HL-60 (cell line): Measurements from ENCODE around the gene DPF3.

Experiments used
- DNase-seq, 2 experiments: peaks; one replicate each; pipeline ENCODE4 v3.0.0-alpha.2; 2010 to 2020; ENCODE audit warnings: low read depth in 1 of 2, low spot score in 1 of 2
- H3K27ac ChIP-seq: fragments of 250-450 bp; sonication (Bioruptor Pico); replicated peaks from 2 replicates; pipeline ENCODE4 v1.5.1; 2020; ENCODE audit warnings: mild to moderate bottlenecking, moderate library complexity
- H3K27me3 ChIP-seq: fragments of 250-450 bp; sonication (Bioruptor Pico); 2 replicates; pipeline ENCODE4 v1.5.1; 2021; ENCODE audit warnings: mild to moderate bottlenecking, moderate library complexity; ENCODE audit not compliant: insufficient read depth, poor library complexity, severe bottlenecking
- H3K4me3 ChIP-seq: replicated peaks from 2 replicates; pipeline ENCODE4 v1.5.1; 2011; ENCODE audit warnings: mild to moderate bottlenecking, control low read depth, low read length; ENCODE audit not compliant: insufficient read depth
- GABPA ChIP-seq: IDR thresholded peaks from 2 replicates; pipeline ENCODE4 v1.6.1; 2012; ENCODE audit warnings: low read depth
- POLR2AphosphoS5 ChIP-seq: IDR thresholded peaks from 2 replicates; pipeline ENCODE4 v1.6.1; 2012; ENCODE audit warnings: low read depth
- SPI1 ChIP-seq: IDR thresholded peaks from 2 replicates; pipeline ENCODE4 v1.6.1; 2012; ENCODE audit warnings: low read depth, mild to moderate bottlenecking, borderline replicate concordance
- TF ChIP-seq, protein P1 (sequence below): IDR thresholded peaks from 2 replicates; pipeline ENCODE4 v1.6.1; 2012; ENCODE audit warnings: low read depth; ENCODE audit not compliant: insufficient replicate concordance
- TF ChIP-seq, protein P2 (sequence below): IDR thresholded peaks from one replicate; pipeline ENCODE4 v1.5.1; 2011; ENCODE audit warnings: low read length, control low read depth, inconsistent platforms; ENCODE audit not compliant: insufficient read depth

Gene DPF3

DNA sequence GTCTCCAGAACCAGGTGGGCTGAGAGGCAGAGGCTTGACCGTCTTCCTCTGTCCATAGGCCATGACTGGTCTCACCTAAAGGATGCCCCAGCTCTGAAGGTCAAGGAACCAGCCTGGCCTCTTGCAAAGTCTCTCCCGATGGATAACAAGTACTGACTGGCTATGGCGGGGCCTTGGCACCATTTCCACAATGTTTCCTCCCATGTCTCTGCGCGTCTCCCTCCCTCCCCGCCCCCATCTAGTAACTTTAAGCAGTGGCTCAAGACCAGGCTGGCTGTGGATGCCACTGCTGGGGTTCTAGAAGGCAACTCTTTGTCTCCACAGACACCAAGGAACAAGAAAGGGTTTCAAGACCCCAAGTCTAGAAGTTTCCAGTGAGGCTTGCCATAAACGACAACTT, 275.5 kb downstream of the DPF3 start:
- no peak overlapping the region for H3K4me3 ChIP-seq
- DNase-seq = no peak
- TF ChIP-seq POLR2AphosphoS5 (no peak), SPI1 (no peak), GABPA (no peak)
- TF ChIP-seq, protein P1, sequence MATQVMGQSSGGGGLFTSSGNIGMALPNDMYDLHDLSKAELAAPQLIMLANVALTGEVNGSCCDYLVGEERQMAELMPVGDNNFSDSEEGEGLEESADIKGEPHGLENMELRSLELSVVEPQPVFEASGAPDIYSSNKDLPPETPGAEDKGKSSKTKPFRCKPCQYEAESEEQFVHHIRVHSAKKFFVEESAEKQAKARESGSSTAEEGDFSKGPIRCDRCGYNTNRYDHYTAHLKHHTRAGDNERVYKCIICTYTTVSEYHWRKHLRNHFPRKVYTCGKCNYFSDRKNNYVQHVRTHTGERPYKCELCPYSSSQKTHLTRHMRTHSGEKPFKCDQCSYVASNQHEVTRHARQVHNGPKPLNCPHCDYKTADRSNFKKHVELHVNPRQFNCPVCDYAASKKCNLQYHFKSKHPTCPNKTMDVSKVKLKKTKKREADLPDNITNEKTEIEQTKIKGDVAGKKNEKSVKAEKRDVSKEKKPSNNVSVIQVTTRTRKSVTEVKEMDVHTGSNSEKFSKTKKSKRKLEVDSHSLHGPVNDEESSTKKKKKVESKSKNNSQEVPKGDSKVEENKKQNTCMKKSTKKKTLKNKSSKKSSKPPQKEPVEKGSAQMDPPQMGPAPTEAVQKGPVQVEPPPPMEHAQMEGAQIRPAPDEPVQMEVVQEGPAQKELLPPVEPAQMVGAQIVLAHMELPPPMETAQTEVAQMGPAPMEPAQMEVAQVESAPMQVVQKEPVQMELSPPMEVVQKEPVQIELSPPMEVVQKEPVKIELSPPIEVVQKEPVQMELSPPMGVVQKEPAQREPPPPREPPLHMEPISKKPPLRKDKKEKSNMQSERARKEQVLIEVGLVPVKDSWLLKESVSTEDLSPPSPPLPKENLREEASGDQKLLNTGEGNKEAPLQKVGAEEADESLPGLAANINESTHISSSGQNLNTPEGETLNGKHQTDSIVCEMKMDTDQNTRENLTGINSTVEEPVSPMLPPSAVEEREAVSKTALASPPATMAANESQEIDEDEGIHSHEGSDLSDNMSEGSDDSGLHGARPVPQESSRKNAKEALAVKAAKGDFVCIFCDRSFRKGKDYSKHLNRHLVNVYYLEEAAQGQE = no peak
- TF ChIP-seq, protein P2, sequence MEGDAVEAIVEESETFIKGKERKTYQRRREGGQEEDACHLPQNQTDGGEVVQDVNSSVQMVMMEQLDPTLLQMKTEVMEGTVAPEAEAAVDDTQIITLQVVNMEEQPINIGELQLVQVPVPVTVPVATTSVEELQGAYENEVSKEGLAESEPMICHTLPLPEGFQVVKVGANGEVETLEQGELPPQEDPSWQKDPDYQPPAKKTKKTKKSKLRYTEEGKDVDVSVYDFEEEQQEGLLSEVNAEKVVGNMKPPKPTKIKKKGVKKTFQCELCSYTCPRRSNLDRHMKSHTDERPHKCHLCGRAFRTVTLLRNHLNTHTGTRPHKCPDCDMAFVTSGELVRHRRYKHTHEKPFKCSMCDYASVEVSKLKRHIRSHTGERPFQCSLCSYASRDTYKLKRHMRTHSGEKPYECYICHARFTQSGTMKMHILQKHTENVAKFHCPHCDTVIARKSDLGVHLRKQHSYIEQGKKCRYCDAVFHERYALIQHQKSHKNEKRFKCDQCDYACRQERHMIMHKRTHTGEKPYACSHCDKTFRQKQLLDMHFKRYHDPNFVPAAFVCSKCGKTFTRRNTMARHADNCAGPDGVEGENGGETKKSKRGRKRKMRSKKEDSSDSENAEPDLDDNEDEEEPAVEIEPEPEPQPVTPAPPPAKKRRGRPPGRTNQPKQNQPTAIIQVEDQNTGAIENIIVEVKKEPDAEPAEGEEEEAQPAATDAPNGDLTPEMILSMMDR = no peak
- no peak overlapping the region for H3K27ac ChIP-seq
- H3K27me3 ChIP-seq = no peaks in the 10 kb centered on the region

DNA sequence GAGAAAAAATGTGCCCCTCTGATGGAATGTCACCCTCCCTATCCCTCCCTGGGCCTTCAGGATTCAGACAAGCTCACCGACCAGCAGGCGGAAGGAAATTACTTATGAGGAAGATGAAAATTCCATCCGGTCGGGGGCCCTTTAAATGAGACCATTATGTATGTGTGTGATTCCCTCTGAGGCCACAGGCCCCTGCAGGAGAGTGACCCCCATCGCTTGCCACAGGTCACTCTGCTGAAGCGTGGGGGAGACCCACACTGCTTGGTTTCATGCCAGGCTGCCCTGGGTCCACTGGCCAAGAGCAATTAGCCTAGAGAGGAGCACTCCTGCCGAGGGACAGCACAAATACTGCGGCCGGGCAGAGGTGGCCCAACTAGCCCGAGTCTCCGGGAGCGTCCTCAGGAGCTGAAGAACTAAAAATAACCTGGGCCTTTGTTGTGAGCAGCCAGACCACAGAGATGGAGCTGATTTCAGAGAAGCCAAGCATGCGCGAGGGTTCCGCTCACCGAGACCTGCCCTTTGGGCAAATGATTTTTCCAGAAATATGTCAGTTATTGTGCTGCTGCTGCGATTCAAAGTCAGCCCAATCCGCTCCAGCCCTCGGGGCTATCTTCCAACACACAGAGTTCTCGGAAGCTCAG, 276.4 kb downstream of the DPF3 start:
- no peak overlapping the region for H3K27ac ChIP-seq
- no peak overlapping the region for H3K4me3 ChIP-seq
- no peak for TF ChIP-seq GABPA
- TF ChIP-seq, protein P2 = no peak
- DNase-seq = no peak
- no peaks in the 10 kb centered on the region for H3K27me3 ChIP-seq

DNA sequence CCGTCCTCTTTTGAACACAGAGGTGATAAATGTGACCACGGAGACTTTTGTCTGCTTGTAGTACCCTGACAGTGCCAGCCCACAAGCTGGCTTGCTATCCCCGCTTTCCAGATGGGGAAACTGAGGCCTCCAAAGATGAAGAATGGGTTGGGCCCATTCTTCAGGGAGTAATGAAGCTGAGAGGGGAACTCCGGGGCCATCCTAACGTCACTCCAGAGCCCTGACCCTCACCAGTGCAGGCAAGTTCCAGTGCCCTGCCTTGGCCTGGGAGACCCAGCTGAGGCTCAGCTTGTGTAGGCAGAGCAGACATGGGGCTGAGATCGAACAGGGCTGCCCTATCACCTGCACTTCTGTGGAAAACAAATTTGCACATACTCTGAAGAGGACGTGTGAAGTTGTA, 277.1 kb downstream of the DPF3 start:
- no peak overlapping the region for H3K27ac ChIP-seq
- DNase-seq = no peak
- no peaks in the 10 kb centered on the region for H3K27me3 ChIP-seq
- TF ChIP-seq, protein P1 = no peak
- TF ChIP-seq SPI1 (no peak), POLR2AphosphoS5 (no peak), GABPA (no peak)
- TF ChIP-seq, protein P2 = no peak
- no peak overlapping the region for H3K4me3 ChIP-seq

DNA sequence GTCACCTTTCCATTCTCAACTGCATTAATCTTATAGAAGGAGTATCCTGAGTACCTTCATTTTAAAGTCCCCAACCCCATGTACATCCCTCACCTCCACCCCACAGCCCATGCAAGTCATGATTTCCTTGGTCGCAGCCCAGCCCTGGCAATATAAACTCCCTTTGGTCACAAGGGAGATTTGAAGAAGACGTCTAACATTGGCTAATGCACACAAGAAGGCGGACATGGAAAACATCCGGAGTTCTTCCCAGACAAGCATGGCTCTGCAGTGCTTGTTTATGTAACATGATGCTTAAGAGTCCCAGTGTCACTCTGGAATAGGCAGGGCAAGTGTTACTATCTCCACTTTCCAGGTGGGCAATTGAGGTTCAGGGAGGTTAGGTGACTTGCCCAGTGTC, 277.6 kb downstream of the DPF3 start:
- Histone ChIP-seq H3K4me3 (no peak overlapping the region), H3K27ac (no peak overlapping the region), H3K27me3 (no peaks in the 10 kb centered on the region)
- TF ChIP-seq, protein P2 = no peak
- no peak for TF ChIP-seq POLR2AphosphoS5
- no peak for TF ChIP-seq GABPA
- no peak for TF ChIP-seq SPI1
- TF ChIP-seq, protein P1 = no peak
- no peak for DNase-seq
